NOMO-1 treated with dmso at 0.1 percent for 144 hours (cell line): ENCODE data around the gene ABI3BP.

ENCODE experiments used
- DNase-seq: peaks from one replicate; lab custom pipeline; 2025; ENCODE audit not compliant: unreplicated experiment; lab: John Stamatoyannopoulos, UW

The ABI3BP gene

GRCh38 chr3:100982710-100983109 is 10.5 kb downstream of the ABI3BP start:
- no peak for DNase-seq

DNA sequence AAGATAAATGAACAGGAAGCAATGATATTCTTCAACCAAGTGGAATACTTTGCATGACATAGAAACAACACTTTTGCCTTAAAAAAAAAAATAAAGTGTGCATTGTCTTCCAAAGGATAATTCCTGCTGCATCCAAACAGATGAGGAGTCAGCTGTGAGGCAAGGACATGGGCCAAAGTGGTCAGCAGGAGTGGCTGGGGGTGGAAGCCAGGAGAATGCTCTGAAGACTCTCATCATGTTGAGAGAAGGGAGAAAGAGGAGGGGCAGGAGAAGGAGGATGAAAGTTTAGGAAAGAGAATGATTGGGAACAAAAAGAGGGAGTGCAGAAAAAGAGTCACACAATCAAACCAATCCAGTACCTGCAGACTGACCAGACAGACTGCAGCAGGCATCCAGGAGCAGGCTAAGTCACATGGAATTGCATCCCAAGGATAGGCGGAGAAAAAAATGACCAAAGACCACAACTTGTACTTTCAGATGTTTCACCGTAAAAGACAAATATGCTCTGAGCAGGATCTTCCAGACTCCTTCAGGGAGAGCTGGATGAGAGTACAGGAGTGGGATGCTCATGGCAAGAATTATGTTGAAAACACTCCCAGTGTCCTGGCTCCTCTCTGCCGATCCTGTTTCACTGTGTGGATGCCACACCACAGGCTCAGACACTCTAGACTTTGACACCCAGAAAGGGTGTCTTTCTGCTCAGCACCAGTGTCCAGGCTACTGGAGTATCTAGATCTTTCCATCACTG is 11.9 kb downstream of the ABI3BP start:
- DNase-seq, result no peak

GRCh38 chr3:100978011-100978659 is 15.1 kb downstream of the ABI3BP start:
- DNase-seq, result no peak

- DNase-seq, result no peak
These were observed 16.6 kb downstream of the ABI3BP start for GRCh38 chr3:100976611-100977010.

- DNase-seq, result no peak
These were observed 17.5 kb downstream of the ABI3BP start for GRCh38 chr3:100975714-100976113.

GRCh38 chr3:100973594-100973993 is 19.6 kb downstream of the ABI3BP start:
- DNase-seq, result no peak

GRCh38 chr3:100972867-100973266 is 20.4 kb downstream of the ABI3BP start:
- DNase-seq, result no peak

DNA sequence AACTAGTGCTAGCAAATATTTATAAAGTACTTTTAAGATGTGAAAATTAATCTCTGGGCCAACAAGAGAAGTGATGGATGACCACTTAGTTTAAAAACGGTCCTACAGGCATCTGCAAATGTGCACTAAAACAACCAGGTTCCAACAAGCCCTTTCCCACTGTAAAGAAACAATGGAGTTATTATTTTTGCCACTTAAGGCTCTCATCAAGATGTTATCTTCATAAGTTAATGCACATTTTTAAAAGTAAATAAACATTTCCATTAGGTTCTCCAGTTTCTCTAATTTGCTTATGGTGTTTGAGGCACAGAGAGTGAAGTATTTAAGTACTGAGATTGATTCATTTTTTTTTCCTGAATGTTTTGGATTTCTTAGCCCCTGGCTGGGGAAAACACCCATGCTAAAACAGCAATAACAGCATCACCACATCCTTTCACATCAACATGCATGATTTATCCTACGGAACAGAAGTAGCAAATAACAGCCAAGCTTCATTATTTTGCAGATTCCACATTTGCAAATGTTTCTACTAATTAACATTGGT is 20.8 kb downstream of the ABI3BP start:
- no peak for DNase-seq

DNA sequence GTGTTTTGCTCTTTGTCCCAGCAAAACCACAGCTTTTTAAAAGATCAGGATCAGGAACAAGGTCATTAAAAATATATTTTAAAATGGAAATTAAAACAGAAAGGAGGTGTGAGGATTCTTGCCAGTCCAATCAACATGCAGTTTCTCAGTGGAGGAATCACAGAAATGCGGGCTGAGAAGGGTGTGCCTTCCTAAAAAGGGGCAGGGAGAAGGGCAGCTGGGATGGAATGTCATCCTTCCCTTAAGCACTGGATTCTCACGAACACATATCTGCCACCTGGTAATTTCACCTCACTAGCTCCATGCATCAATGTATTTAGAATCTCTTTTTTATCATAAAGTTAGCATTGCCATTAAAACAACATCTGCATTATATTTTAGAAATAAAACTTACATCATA is 21.4 kb downstream of the ABI3BP start:
- DNase-seq, result no peak

GRCh38 chr3:100970477-100970990 is 22.7 kb downstream of the ABI3BP start:
- no peak for DNase-seq

DNA sequence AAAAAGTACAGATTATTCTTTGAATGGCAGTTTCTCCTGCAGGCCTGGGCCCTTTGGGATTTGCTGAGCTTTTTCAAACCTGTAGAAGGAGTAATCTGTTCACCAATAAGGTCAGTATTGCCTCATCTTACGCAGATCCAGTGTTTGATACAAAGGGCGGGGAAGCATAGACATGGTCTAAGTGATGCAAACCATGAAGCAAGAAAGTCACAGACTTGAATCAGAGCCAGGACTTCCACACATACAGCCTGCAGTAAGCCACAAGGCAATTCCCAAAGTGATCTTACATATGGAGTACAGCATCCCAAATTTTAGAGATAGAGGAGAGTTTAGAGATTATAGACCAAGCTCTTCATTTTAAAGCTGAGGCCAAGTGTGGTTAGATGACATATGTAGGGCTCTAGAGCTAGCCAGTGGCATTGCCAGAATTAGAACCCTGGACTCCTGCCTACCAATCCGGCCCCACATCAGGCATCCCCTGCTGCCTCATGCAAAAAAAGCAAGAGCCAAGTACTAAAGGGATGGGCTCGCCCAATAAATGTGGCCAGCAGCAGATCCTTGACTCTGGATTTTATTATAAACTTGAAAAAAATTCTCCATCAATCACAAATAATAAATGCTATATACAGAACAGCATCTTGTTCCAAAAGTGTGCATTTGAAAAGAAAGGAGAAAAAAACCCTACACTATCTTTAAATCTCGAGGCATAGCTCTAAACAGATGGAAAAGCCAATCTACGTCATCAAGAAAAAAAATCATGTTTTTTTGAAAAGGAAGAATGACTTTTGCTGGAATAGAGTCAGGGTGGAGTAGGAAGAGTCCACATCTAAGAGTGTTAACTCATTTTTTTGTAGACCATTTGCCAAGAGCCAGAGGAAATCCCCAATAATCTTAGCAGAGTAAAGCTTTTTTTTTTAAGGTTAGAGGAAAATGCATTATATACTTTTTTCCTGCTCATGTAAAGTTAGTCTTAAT is 24.0 kb downstream of the ABI3BP start:
- no peak for DNase-seq

GRCh38 chr3:100966807-100967206 is 26.4 kb downstream of the ABI3BP start:
- DNase-seq, result no peak

GRCh38 chr3:100966049-100966491 is 27.2 kb downstream of the ABI3BP start:
- no peak for DNase-seq

- no peak for DNase-seq
These were observed 30.2 kb downstream of the ABI3BP start for GRCh38 chr3:100963041-100963440.

DNA sequence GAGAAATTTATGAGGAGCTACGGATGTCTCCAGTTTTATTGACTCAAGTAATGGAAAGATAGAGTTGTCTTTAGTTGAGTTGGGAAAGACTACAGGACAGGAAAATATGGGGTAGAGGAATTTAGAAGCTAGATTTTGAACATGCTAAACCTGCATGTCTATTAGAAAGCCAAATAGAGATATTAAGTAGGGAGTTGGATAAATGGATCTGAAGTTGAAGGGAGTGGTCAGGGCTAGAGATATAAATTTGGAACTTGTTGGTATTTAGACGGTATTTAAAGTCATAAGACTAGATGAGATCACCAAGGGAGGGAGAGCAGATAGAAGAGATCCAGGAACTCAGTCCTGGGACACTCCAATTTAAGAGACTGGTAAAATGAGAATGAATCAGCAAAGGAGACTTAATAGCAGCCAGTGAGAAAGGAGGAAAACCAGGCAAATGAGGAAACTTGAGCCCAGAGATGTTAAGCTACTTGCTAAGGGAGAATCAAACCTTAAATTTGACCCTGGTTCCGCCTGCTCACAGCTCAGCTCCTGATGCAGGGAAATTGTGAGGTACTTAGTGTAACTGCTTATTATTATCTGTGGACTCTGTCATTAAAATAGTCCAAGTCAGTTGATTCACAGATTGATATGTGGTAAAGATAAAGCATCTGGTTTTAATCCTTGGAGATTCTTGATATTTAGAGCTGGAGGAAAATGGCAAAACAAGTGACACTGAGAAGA is 35.8 kb downstream of the ABI3BP start:
- no peak for DNase-seq

GRCh38 chr3:100956276-100956675 is 36.9 kb downstream of the ABI3BP start:
- DNase-seq, result no peak

DNA sequence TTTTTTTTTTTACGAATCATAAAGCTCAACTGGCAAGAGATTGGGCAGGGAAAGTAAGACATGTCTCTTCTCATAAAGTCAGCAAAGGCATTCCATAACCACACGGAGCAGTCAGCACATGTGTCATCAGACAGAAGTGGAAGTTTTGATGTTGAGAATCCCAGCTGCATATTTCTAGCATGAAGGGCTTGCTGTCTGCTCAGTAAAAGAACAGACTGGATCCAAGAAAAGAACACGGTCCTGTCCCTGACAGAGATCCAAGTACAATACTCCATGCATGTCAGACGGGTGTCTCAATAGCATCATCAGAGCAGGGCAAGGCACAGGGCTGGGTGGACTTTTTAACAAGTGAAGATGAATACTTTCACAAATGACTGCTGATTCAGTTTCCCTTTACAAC is 38.2 kb downstream of the ABI3BP start:
- no peak for DNase-seq

GRCh38 chr3:100954199-100954935 is 38.9 kb downstream of the ABI3BP start:
- DNase-seq, result no peak

GRCh38 chr3:100953103-100953502 is 40.1 kb downstream of the ABI3BP start:
- no peak for DNase-seq

DNA sequence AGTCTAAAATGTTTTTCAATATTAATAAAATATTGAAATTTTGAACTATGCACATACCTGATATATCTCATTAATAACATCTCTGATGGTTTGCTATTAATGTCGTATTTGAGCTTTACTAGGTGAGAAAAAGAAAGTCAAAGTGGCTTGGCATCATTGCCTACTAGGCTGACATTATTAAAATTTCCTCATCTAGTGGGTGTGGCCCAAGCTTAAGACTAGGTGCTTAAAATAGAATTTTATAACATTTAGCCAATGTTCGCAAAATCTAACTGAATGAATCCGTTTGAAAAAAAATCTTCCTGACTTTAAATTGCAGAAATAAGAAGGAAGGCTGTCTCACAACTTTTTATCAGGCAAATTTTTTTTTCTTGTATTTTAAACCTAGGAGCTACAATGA is 46.1 kb downstream of the ABI3BP start:
- no peak for DNase-seq
